Natural killer cell (primary cell): Measurements from ENCODE around the gene CCDC12. TPM values are rescaled to one million over a fixed set of nuclear protein-coding genes. Genes with fewer than 3 reads are reported as not detected.

Experiments
- ATAC-seq, 3 donors: fragments of 150-1000 bp in 2 of 3; fragments of 200-7000 bp in 1 of 3; cut with Tn5 transposase; 1 replicate in 1 of 3; 2 replicates in 2 of 3; pipeline ENCODE4 v1.10.0; 2021; ENCODE audit warnings: mild to moderate bottlenecking in 2 of 3, moderate library complexity in 2 of 3
- DNase-seq, 2 donors: peaks; one replicate each; pipeline versions ENCODE4 v3.0.0 to v3.0.0-alpha.2; 2013 to 2021; ENCODE audit warnings: mixed read lengths in 1 of 2
- H3K27ac ChIP-seq: one replicate; pipeline ENCODE4 v1.5.1; 2013; ENCODE audit warnings: mild to moderate bottlenecking, low read length
- H3K27me3 ChIP-seq: one replicate; pipeline ENCODE4 v1.6.1; 2013; ENCODE audit warnings: low read length; ENCODE audit not compliant: control insufficient read depth, insufficient read depth
- H3K36me3 ChIP-seq: one replicate; pipeline ENCODE4 v1.6.1; 2013; ENCODE audit warnings: low read length; ENCODE audit not compliant: control insufficient read depth, insufficient read depth
- H3K4me1 ChIP-seq: one replicate; pipeline ENCODE4 v1.6.1; 2013; ENCODE audit warnings: low read length; ENCODE audit not compliant: control insufficient read depth, insufficient read depth
- H3K4me3 ChIP-seq: one replicate; pipeline ENCODE4 v1.5.1; 2013; ENCODE audit warnings: low read length
- H3K9me3 ChIP-seq: one replicate; pipeline ENCODE4 v1.6.1; 2013; ENCODE audit warnings: low read length; ENCODE audit not compliant: control insufficient read depth, insufficient read depth
- H3K27ac Mint-ChIP-seq, 2 donors: one replicate each; pipeline ENCODE4 v1.8.0; 2022; ENCODE audit warnings: mild to moderate bottlenecking in 2 of 2, mixed read lengths in 2 of 2, moderate library complexity in 1 of 2
- H3K27me3 Mint-ChIP-seq, 2 donors: one replicate each; pipeline ENCODE4 v1.8.0; 2022; ENCODE audit warnings: low read depth in 2 of 2, mixed read lengths in 2 of 2
- H3K36me3 Mint-ChIP-seq: one replicate; pipeline ENCODE4 v1.8.0; 2022; ENCODE audit warnings: mixed read lengths
- H3K4me1 Mint-ChIP-seq, 2 donors: one replicate each; pipeline ENCODE4 v1.8.0; 2022; ENCODE audit warnings: mixed read lengths in 2 of 2
- H3K4me3 Mint-ChIP-seq: one replicate; pipeline ENCODE4 v1.8.0; 2022; ENCODE audit warnings: mild to moderate bottlenecking, moderate library complexity, mixed read lengths
- H3K9me3 Mint-ChIP-seq, 2 donors: one replicate each; pipeline ENCODE4 v1.8.0; 2022; ENCODE audit warnings: mixed read lengths in 2 of 2
- WGBS: methylation state at CpG from one replicate; pipeline ENCODE4 v1.1.7; 2013; ENCODE audit warnings: missing lambda C conversion rate; ENCODE audit not compliant: insufficient coverage; 5-methylcytosine and 5-hydroxymethylcytosine counted together
- intact Hi-C: fragments of 100-400 bp; cut with micrococcal nuclease; formaldehyde crosslinking; loops from one replicate; pipeline ENCODE4 v1.14.2; 2022
- total RNA-seq, 4 donors: library from RNA; stranded (reverse); fragments of 120-200 nt in 1 of 4; gene quantifications; one replicate each; pipeline versions ENCODE4 v1.2.3 to v1.2.4, GENCODE V29; 2013 to 2022
- TF ChIP-seq, protein P1 (sequence below): fragments of 200-600 bp; IDR thresholded peaks from one replicate; pipeline ENCODE4 v1.8.0; 2022; ENCODE audit warnings: antibody characterized with exemption

The CCDC12 gene
- total RNA-seq, 3 donors from 2014 or later (not counting 1 experiment from before 2014, with no cell fraction given): 104 to 114 (median 111) TPM

DNA sequence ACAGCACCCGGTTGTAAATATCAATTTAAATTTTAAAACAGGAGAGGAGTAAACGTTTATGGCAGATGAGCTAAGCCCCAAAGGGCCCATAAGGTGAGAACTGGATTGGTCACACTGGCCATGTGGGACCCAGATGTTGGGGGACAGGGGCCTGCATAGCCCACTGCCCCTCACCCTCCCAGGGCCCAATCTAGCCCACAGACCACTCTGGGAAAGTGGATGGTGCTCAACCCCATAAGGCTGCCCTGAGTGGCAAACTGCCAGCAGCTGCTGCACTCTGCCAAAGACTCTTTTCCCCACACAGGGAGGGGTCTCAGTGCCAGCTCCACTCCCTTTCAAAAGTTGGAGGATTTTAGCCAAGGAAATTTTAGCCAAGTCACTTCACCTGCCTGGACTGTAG is 42.5 kb downstream of the CCDC12 start:
- no peak for DNase-seq
- Histone ChIP-seq H3K27ac (no peak overlapping the region), H3K4me3 (no peak overlapping the region), H3K9me3 (peaks cover 6% of the 10 kb centered on the region), H3K36me3 (peaks cover 26% of the 10 kb centered on the region), H3K27me3 (no peaks in the 10 kb centered on the region), H3K4me1 (peaks cover 85% of the 10 kb centered on the region)
- Mint-ChIP-seq H3K9me3 (peaks cover under 1 to 1% of the 10 kb centered on the region in 2 donors), H3K36me3 (peaks cover 15% of the 10 kb centered on the region), H3K27ac (no peak overlapping the region), H3K4me3 (no peak overlapping the region), H3K4me1 (peaks cover 62 to 63% of the 10 kb centered on the region in 2 donors), H3K27me3 (no peaks in the 10 kb centered on the region)
- 84% methylated on average over 2 of the region's 2 CpGs for WGBS
- intact Hi-C loops: no loop called here
- TF ChIP-seq, protein P1, sequence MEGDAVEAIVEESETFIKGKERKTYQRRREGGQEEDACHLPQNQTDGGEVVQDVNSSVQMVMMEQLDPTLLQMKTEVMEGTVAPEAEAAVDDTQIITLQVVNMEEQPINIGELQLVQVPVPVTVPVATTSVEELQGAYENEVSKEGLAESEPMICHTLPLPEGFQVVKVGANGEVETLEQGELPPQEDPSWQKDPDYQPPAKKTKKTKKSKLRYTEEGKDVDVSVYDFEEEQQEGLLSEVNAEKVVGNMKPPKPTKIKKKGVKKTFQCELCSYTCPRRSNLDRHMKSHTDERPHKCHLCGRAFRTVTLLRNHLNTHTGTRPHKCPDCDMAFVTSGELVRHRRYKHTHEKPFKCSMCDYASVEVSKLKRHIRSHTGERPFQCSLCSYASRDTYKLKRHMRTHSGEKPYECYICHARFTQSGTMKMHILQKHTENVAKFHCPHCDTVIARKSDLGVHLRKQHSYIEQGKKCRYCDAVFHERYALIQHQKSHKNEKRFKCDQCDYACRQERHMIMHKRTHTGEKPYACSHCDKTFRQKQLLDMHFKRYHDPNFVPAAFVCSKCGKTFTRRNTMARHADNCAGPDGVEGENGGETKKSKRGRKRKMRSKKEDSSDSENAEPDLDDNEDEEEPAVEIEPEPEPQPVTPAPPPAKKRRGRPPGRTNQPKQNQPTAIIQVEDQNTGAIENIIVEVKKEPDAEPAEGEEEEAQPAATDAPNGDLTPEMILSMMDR: no peak
- no peak for ATAC-seq

DNA sequence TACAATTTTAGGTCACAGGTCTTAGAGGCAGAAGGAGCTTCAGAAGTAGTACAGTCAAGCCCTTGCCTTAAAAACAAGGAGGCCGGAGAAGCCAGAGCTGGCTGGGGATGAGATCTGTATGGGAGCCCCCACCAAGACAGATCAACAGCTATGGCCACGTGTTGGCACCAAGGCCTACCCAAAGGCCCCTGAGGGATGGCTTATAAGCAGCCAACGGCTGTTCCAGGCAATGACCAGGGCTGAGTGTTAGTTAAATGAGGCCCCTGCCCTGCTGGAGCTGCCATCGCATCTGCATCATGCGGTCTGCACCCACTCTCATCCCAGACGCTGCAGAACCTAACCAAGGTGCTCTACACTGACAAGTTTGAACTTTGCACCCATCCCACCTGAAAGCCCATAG is 43.3 kb downstream of the CCDC12 start:
- WGBS: 55% methylated on average over 6 of the region's 6 CpGs
- peaks cover 25% of the 10 kb centered on the region for H3K36me3 ChIP-seq
- H3K4me3 ChIP-seq: no peak overlapping the region
- H3K9me3 ChIP-seq: peaks cover 9% of the 10 kb centered on the region
- Mint-ChIP-seq H3K9me3 (peaks cover 4 to 7% of the 10 kb centered on the region in 2 donors), H3K27ac (peak overlapping the region; percentile 88 to 95), H3K4me1 (peaks cover 62 to 64% of the 10 kb centered on the region in 2 donors), H3K36me3 (peaks cover 19% of the 10 kb centered on the region), H3K4me3 (peak overlapping the region; percentile 9), H3K27me3 (no peaks in the 10 kb centered on the region)
- peak overlapping the region; percentile 82 for H3K27ac ChIP-seq
- intact Hi-C loops: no loop called here
- no peak for DNase-seq
- TF ChIP-seq, protein P1: no peak
- peaks cover 82% of the 10 kb centered on the region for H3K4me1 ChIP-seq
- no peak for ATAC-seq
- H3K27me3 ChIP-seq: no peaks in the 10 kb centered on the region

DNA sequence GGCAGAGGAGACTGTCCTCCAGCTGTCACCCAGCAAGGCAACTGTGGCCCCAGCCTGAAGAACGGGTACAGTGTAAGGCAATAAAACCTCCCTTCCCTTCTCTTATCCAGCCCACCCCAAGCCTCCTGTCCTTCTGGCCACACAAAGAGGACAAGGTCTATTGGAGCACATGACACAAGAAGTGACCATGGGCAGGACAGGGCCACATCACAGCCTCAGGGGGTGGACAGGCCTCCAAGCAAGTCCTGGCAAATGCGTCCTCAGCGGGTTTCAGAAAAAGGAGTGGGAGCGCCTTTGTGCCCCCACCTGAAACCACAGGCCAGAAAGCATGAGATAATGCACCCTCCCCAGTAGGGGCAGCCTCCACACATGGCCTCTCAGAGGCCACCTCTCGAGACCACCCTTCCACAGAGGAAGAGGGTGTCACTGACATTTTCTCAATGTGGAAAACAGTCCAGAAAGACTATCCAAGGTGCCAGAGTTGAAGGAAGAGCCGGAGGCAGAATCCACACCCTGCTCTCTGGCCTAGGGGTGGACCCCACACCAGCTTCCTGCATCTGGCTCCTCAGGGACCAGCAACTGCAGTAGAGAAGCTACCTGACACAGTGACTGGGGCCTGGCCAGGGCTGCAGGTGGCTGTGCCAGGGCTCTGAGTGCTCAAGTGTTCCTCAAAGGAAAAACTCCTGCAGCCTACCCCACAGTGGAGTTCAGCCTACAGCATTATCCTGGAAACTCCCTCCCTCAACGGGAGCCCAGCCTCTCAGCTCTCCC is 43.9 kb downstream of the CCDC12 start:
- TF ChIP-seq, protein P1: no peak
- 43% methylated on average over 7 of the region's 7 CpGs for WGBS
- H3K27ac Mint-ChIP-seq: peak overlapping the region; percentile 88 to 95
- H3K27me3 Mint-ChIP-seq: no peaks in the 10 kb centered on the region
- ATAC-seq (no peak), DNase-seq (no peak)
- intact Hi-C loops: no loop called here
- peaks cover 20% of the 10 kb centered on the region for H3K36me3 Mint-ChIP-seq
- H3K4me3 Mint-ChIP-seq: peak overlapping the region; percentile 82
- H3K9me3 ChIP-seq: peaks cover 9% of the 10 kb centered on the region
- H3K4me1 Mint-ChIP-seq: peaks cover 57 to 62% of the 10 kb centered on the region in 2 donors
- no peaks in the 10 kb centered on the region for H3K27me3 ChIP-seq
- H3K27ac ChIP-seq: peak overlapping the region; percentile 82
- H3K9me3 Mint-ChIP-seq: peaks cover 4 to 7% of the 10 kb centered on the region in 2 donors
- no peak overlapping the region for H3K4me3 ChIP-seq
- H3K36me3 ChIP-seq: peaks cover 21% of the 10 kb centered on the region
- H3K4me1 ChIP-seq: peaks cover 81% of the 10 kb centered on the region
